ENCODE data around the gene PDIK1L.

GRCh38 chr1:26125382-26125781 lies 13.8 kb downstream of the PDIK1L start:
- TF ChIP-seq POLR2A (IDR thresholded peaks at IDR 0.05; ENCODE audit: low read length), result no peak
- TF ChIP-seq GATA1 (IDR thresholded peaks at IDR 0.05; ENCODE audit: low read depth, low read length), result no peak

Data from erythroblast (primary cell).